ENCODE data around the gene SPATS1. TPM values are rescaled to one million over a fixed set of nuclear protein-coding genes. Genes with fewer than 3 reads are reported as not detected.

SPATS1 gene
- total RNA-seq = not detected

DNA sequence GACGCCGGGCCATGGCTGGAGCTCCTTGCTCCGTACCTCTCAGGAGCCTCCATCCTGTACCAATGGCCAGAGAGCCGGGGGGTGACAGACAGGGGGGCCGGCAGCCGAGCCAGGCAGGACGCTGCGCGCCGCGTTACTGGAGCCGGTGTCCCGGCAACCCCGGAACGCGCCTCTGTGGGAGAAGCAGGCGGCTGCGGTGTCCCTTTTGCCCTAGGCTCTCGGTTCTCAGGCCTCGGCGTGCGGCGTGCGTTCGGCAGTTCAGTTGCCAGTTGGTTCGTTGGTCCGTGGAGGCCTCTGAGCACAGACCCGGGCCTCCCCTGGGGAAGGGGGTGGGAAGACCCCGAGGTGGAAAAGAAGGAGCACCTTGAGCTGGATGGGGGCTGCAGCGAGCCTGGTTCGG lies at the start of gene SPATS1:
Gene SPATS1, plus strand, starts transcription at position 162 of the 400 bp plus-strand sequence. CDS start 446 bp downstream, outside the sequence.
- Mint-ChIP-seq H3K27me3 (peaks cover 48% of the 10 kb centered on the region), H3K4me3 (no peak within 1 kb of the TSS), H3K27ac (no peak within 1 kb of the TSS), H3K36me3 (ENCODE audit: low read depth) (no peaks in the 10 kb centered on the region), H3K9me3 (no peaks in the 10 kb centered on the region), H3K4me1 (no peaks in the 10 kb centered on the region)
- no peak for DNase-seq
- ChIA-PET CTCF (interaction anchor here (0.7 to 1.5 kb wide), 3 partner anchors 30 to 1591 kb away, joined by 3 to 7 read pairs (median 3); partner anchors contain the start of gene AARS2), POLR2A (interaction anchor here (0.6 to 1.6 kb wide), 2 partner anchors 30 to 45 kb away, joined by 3 to 6 read pairs; partner anchors contain the start of genes AARS2 and CDC5L)

DNA sequence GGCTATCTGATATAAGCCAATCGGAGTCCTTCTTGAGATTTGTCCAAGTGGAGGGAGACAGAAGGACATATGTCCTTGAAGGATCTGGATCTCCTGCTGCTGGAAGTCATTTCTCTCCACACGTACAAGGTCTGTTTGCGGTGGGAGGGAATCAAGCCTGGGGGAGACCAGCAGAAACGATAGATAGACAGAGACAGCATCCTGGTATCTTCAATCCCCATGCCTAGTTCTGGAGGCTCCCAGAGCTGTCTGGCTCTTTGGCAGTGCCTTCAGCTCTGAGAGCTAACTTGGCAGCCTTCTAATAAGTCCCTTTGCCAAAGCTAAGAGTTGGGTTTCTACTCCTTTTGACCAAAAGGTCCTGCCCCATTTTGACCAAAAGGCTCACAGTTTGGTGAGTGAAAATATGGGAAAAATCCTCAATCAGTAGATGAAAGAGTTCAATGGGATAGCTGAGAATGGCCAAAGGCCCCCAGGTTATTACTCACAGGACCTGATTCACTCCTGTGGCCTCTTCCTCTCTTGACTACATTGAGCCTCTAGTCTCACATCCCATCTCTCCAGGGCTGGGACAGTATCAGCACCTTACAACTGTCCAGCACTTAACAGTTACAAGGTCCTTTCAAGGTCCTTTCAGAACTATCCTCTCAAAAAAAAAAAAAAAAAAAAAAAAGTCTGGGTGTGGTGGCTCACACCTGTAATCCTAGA lies 49.6 kb upstream of the SPATS1 start:
- no peak for DNase-seq
- CTCF ChIA-PET = interaction anchor here (1.0 kb wide), 1 partner anchor 36 kb away, joined by 6 read pairs; the partner anchor contains the start of gene SLC35B2

DNA sequence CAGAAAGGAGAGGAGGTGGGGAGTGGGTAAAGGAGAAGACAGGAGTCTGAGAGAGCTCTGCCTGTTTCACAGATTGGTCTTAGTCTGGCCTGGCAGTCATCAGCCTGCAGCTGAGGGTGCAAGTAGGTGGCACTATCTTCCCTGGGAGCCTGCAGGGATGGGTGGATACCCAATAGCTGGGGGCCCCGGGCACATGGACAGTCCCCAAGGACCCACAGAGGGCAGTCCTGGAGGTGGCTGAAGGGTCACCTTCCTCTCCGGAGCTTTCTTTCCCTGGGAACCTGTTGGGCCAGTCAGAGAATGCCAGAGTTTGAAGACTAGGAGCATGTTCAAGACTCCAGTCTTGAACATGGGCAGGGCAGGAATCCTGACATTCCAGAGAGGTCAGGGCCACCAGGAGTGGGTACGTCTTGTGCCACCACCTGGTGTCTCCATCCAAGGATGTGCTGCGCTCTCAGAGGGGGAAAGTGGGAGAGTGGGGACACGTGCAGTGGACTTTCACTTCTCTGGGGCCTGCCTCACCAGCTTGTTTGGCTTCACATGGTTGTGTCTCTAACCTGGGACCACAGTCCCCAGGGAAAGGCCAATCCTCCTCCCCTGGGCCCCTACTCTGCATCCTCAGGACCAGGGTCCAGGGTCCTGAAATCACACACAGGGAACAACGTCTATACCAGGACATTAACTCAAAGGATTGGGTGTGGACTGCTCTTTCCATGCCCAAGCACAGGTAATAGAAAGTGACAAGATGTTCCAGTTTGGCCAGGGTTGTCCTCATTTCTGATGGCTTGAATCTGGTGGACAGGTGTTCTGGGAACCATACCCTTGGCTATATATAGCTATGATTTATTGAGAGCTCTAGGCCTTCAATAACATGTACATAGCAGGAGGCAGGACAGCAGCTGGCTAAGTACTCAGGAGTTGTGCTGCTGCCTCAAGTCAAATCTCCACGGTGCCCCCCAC lies 47.3 kb upstream of the SPATS1 start:
- POLR2A ChIA-PET = interaction anchor here (1.1 to 2.8 kb wide), 3 partner anchors 10 to 19 kb away, joined by 4 to 13 read pairs (median 6); partner anchors contain the start of gene AARS2
- CTCF ChIA-PET = interaction anchor here (0.5 to 1.7 kb wide), 4 partner anchors 10 to 115 kb away, joined by 3 to 6 read pairs (median 6); partner anchors contain the start of gene AARS2
- Mint-ChIP-seq H3K9me3 (no peaks in the 10 kb centered on the region), H3K36me3 (ENCODE audit: low read depth) (peaks cover 4% of the 10 kb centered on the region), H3K27ac (no peak overlapping the region), H3K4me3 (no peak overlapping the region), H3K27me3 (peaks cover 58% of the 10 kb centered on the region), H3K4me1 (peaks cover 6% of the 10 kb centered on the region)
- DNase-seq = no peak

More for the DNA sequence above, 49.6 kb upstream of the SPATS1 start:
- Mint-ChIP-seq H3K9me3 (no peaks in the 10 kb centered on the region), H3K4me1 (peaks cover 2% of the 10 kb centered on the region), H3K27ac (no peak overlapping the region), H3K4me3 (no peak overlapping the region), H3K27me3 (peaks cover 60% of the 10 kb centered on the region), H3K36me3 (ENCODE audit: low read depth) (no peaks in the 10 kb centered on the region)
- POLR2A ChIA-PET = interaction anchor here (1.1 to 1.9 kb wide), 2 partner anchors 8 to 9 kb away, joined by 4 to 5 read pairs; no protein-coding TSS in a partner anchor

DNA sequence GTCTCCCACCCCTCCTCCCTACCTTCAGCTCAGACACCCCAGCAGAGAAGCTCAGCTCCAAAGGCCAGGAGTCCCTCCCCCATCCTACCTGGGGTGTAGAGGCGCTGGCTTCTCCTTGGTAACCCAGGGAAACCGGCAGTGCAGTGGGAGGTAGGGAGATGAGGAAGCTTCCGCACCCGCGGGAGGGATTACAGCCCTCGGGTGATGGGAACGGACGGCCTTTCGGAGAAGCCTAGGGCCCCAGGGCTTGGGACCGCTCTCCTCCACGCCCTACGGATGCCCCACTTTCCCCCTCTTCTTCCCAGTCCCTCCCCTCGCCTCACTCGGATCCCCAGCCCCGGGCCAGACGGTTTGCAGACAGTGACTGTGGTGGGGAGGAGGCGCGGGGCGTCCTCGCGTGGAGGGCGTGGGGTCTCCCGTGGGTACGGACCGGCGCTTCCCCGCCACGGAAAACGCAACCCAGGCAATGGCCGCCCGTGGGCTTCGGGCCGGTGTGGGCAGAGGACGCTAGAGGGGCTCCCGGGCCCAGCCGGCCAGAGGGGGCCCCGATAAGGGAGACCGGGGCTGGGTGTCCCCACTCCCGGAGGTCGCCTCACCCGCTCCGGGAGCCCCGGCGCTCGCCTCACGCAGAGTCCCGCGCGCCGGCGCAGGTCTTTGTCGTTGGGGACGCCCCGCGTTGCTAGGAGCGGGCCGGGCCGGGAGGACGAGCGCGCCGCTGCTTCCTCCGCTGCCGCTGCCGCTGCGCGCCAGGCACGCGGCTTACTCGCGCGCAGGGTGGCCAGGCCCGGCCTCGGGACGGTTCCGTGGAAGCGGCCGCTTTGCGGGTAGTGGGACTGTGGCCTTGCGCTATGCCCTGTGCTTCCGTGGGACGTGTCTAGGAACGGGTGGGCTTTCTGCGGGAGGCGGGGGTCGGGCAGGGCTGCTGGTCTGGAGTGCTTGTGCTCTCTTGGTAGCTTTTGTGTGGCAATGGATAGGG lies 45.1 kb upstream of the SPATS1 start:
- ChIA-PET POLR2A (interaction anchor here (0.9 to 2.8 kb wide), 3 partner anchors 10 to 50 kb away, joined by 4 to 13 read pairs (median 5); partner anchors contain the start of genes AARS2 and HSP90AB1), CTCF (interaction anchor here (1.6 to 2.3 kb wide), 2 partner anchors 12 to 15 kb away, joined by 3 to 5 read pairs; partner anchors contain the start of gene AARS2)
- H3K27ac Mint-ChIP-seq = no peak overlapping the region
- peaks cover 42% of the 10 kb centered on the region for H3K27me3 Mint-ChIP-seq
- DNase-seq = peak; percentile 51
- peaks cover 6% of the 10 kb centered on the region for H3K4me1 Mint-ChIP-seq
- H3K36me3 Mint-ChIP-seq (ENCODE audit: low read depth) = peaks cover 22% of the 10 kb centered on the region
- H3K9me3 Mint-ChIP-seq = no peaks in the 10 kb centered on the region
- peak overlapping the region; percentile 4 for H3K4me3 Mint-ChIP-seq

- H3K27me3 Mint-ChIP-seq = peaks cover 39% of the 10 kb centered on the region
- ChIA-PET CTCF (interaction anchor here (0.9 to 2.4 kb wide), 4 partner anchors 8 to 30 kb away, joined by 3 to 14 read pairs (median 4); partner anchors contain the start of gene AARS2), POLR2A (interaction anchor here (1.3 kb wide), 1 partner anchor 51 kb away, joined by 4 read pairs; the partner anchor contains the start of gene HSP90AB1)
- H3K27ac Mint-ChIP-seq = no peak overlapping the region
- peaks cover 6% of the 10 kb centered on the region for H3K4me1 Mint-ChIP-seq
- no peak overlapping the region for H3K4me3 Mint-ChIP-seq
- H3K36me3 Mint-ChIP-seq (ENCODE audit: low read depth) = peaks cover 25% of the 10 kb centered on the region
- no peaks in the 10 kb centered on the region for H3K9me3 Mint-ChIP-seq
- no peak for DNase-seq
Measured at GRCh38 chr6:44298055-44298803, 44.2 kb upstream of the SPATS1 start.

DNA sequence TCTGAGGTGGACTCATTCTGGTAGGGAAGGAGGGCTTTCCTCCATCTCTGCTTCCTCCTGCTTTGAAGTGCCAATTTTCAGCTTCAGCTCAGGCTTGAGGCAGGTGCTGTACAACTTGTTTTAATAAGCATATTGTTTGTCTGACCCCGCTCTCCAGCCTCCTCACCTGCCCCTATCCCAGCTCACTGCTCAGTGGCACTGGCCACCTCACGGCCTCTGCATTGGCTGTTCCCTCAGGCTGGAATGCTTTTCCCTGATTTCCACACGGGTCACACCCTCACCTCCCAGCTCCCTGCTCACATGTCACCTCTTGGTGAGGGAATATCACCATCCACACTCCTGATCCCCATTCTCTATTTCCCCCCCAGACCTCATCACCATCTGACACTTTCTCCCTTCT lies 43.6 kb upstream of the SPATS1 start:
- H3K9me3 Mint-ChIP-seq = no peaks in the 10 kb centered on the region
- peaks cover 30% of the 10 kb centered on the region for H3K36me3 Mint-ChIP-seq (ENCODE audit: low read depth)
- H3K4me1 Mint-ChIP-seq = peaks cover 6% of the 10 kb centered on the region
- peaks cover 37% of the 10 kb centered on the region for H3K27me3 Mint-ChIP-seq
- POLR2A ChIA-PET = interaction anchor here (0.6 to 1.3 kb wide), 3 partner anchors 12 to 85 kb away, joined by 3 to 5 read pairs (median 4); partner anchors contain the start of gene HSP90AB1
- no peak overlapping the region for H3K4me3 Mint-ChIP-seq
- CTCF ChIA-PET = interaction anchor here (0.9 to 2.4 kb wide), 4 partner anchors 8 to 30 kb away, joined by 3 to 14 read pairs (median 4); partner anchors contain the start of gene AARS2
- DNase-seq = no peak
- H3K27ac Mint-ChIP-seq = no peak overlapping the region

DNA sequence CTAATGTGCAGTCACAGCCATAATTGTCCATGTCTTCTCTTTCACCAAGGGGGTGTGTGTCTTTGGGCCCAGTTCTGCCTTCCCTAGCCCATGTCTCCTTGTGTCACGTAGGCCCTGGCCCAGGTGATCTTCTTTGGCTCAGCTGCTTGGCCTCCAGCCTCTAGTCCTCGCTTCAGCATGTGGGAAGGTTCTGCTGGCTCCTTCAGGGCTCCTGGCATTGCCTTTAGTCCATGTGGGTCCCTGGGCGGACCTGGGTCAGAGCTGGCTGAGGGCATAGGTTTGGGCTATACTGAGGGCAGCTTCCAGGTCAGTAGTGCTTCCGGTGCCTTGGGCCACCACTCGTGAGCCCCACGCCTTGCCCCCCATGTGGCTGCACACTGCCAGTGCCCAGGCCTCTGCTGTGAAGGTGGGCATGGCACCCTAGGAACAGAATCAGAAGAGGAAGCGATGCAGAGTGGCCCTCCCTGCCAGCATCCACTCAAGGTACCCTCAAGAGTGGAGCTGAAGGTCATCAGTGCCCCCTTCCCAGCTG lies 42.1 kb upstream of the SPATS1 start:
- H3K4me3 Mint-ChIP-seq = no peak overlapping the region
- no peak for DNase-seq
- no peaks in the 10 kb centered on the region for H3K9me3 Mint-ChIP-seq
- CTCF ChIA-PET = interaction anchor here (2.4 kb wide), 1 partner anchor 32 kb away, joined by 14 read pairs; no protein-coding TSS in a partner anchor
- POLR2A ChIA-PET = interaction anchor here (1.9 kb wide), 1 partner anchor 8 kb away, joined by 5 read pairs; no protein-coding TSS in a partner anchor
- H3K27me3 Mint-ChIP-seq = peaks cover 30% of the 10 kb centered on the region
- peaks cover 6% of the 10 kb centered on the region for H3K4me1 Mint-ChIP-seq
- H3K27ac Mint-ChIP-seq = no peak overlapping the region
- H3K36me3 Mint-ChIP-seq (ENCODE audit: low read depth) = peaks cover 32% of the 10 kb centered on the region

DNA sequence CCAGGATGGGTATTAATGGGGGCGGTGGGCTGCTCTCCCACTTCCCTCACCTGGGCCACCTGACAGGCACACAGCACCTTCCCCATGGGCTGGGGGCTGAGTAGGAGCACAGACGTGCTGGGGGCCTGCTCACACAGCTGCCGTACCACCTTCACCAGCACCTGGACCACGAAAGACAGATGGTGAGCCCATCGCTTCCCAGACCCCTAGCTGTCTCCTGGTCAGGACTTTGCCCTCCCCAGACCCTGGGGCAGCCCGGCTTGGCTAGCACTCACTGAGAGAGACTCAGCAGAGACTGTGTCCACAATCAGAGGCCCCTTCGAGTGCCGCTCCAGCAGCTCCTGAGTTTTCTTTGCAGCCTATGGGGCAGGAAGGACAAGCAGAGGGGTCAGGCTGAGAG lies 41.3 kb upstream of the SPATS1 start:
- CTCF ChIA-PET = no interaction called here
- no peak for DNase-seq
- H3K9me3 Mint-ChIP-seq = no peaks in the 10 kb centered on the region
- H3K27me3 Mint-ChIP-seq = peaks cover 25% of the 10 kb centered on the region
- peaks cover 6% of the 10 kb centered on the region for H3K4me1 Mint-ChIP-seq
- POLR2A ChIA-PET = interaction anchor here (1.9 kb wide), 1 partner anchor 9 kb away, joined by 5 read pairs; no protein-coding TSS in a partner anchor
- no peak overlapping the region for H3K4me3 Mint-ChIP-seq
- H3K36me3 Mint-ChIP-seq (ENCODE audit: low read depth) = peaks cover 38% of the 10 kb centered on the region
- no peak overlapping the region for H3K27ac Mint-ChIP-seq

- Mint-ChIP-seq H3K27me3 (peaks cover 17% of the 10 kb centered on the region), H3K4me1 (peaks cover 6% of the 10 kb centered on the region), H3K9me3 (no peaks in the 10 kb centered on the region), H3K36me3 (ENCODE audit: low read depth) (peaks cover 38% of the 10 kb centered on the region), H3K27ac (no peak overlapping the region), H3K4me3 (no peak overlapping the region)
- POLR2A ChIA-PET = interaction anchor here (1.0 to 1.9 kb wide), 2 partner anchors 10 to 11 kb away, joined by 3 to 5 read pairs; partner anchors contain the start of gene AARS2
- CTCF ChIA-PET = interaction anchor here (3.6 kb wide), 1 partner anchor 10 kb away, joined by 14 read pairs; the partner anchor contains the start of gene AARS2
- no peak for DNase-seq
Measured at GRCh38 chr6:44301782-44302564, 40.5 kb upstream of the SPATS1 start.

DNA sequence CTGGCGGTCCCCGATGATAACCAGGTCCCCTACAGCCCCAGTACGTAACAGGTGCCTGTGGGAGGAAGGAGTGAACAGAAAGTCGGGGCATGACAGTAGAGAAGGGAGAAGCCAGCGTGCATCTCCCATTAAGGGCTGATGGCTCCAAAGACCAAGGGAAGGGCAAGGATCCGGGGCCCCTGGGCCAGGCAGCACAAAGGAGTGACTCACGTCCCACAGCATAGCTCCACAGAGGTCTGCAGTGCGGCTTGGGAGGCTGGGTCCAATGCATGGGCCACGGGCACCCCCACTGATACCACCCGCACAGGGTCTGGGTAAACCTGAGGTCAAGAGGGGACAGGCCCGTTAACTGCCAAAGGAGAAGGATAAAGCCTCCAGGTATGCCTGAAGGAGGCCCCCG lies 39.6 kb upstream of the SPATS1 start:
- Mint-ChIP-seq H3K4me3 (no peak overlapping the region), H3K27ac (no peak overlapping the region), H3K9me3 (no peaks in the 10 kb centered on the region), H3K27me3 (peaks cover 12% of the 10 kb centered on the region), H3K36me3 (ENCODE audit: low read depth) (peaks cover 38% of the 10 kb centered on the region), H3K4me1 (peaks cover 3% of the 10 kb centered on the region)
- POLR2A ChIA-PET = interaction anchor here (2.8 kb wide), 1 partner anchor 10 kb away, joined by 12 read pairs; the partner anchor contains the start of gene AARS2
- no peak for DNase-seq
- CTCF ChIA-PET = interaction anchor here (1.1 to 4.1 kb wide), 4 partner anchors 9 to 36 kb away, joined by 3 to 36 read pairs (median 8); partner anchors contain the start of gene AARS2

All from activated CD4-positive, alpha-beta memory T cell treated with anti-CD3 and anti-CD28 coated beads, Interleukin-2, amount 10 ng/mL, durations not matched to agents 7 days and 5 days (primary cell).